WTC11 (cell line): ENCODE data around the gene MYO15B. TPM values are rescaled to one million over a fixed set of nuclear protein-coding genes. Genes with fewer than 3 reads are reported as not detected.
A peak's percentile ranks its signal among the peaks of the same experiment; 100 is the strongest.

Experiments used
- ATAC-seq: fragments of 200-7000 bp; cut with Tn5 transposase; 2 replicates; pipeline ENCODE4 v1.10.0; 2021; ENCODE audit warnings: mild to moderate bottlenecking, moderate library complexity
- CTCF ChIA-PET: fragments of 300-600 bp; sonication (Branson Sonifier 250); formaldehyde crosslinking; loops from one replicate; lab custom pipeline; 2021; ENCODE audit warnings: antibody characterized with exemption; lab: Charles Lee
- POLR2A ChIA-PET: fragments of 350-600 bp; sonication (Branson Sonifier 250); formaldehyde crosslinking; loops from one replicate; lab custom pipeline; 2021; ENCODE audit warnings: antibody characterized with exemption; lab: Charles Lee
- DNase-seq: peaks from one replicate; pipeline ENCODE4 v3.0.0; 2021; ENCODE audit warnings: low spot score
- H3K27ac Mint-ChIP-seq: 2 replicates; pipeline ENCODE4 v1.8.0; 2021; ENCODE audit warnings: mixed read lengths
- H3K27me3 Mint-ChIP-seq: 2 replicates; pipeline ENCODE4 v1.8.0; 2021; ENCODE audit warnings: low read depth, mild to moderate bottlenecking, moderate library complexity, mixed read lengths
- H3K36me3 Mint-ChIP-seq: 2 replicates; pipeline ENCODE4 v1.8.0; 2021; ENCODE audit warnings: mixed read lengths
- H3K4me1 Mint-ChIP-seq: 2 replicates; pipeline ENCODE4 v1.8.0; 2022; ENCODE audit warnings: mixed read lengths
- H3K4me3 Mint-ChIP-seq: 2 replicates; pipeline ENCODE4 v1.8.0; 2021; ENCODE audit warnings: mild to moderate bottlenecking, moderate library complexity, mixed read lengths
- H3K9me3 Mint-ChIP-seq: 2 replicates; pipeline ENCODE4 v1.8.0; 2021; ENCODE audit warnings: mixed read lengths
- AR ChIP-seq: fragments of 250-450 bp; sonication (Bioruptor Pico); IDR thresholded peaks from 2 replicates; pipeline ENCODE4 v1.9.0; 2021; ENCODE audit warnings: mild to moderate bottlenecking
- ATF2 ChIP-seq: sonication (generic); formaldehyde crosslinking; IDR thresholded peaks from 2 replicates; pipeline ENCODE4 v1.8.1; 2022; ENCODE audit warnings: low read depth, missing genetic modification reagents, borderline replicate concordance
- CBFB ChIP-seq: sonication (generic); formaldehyde crosslinking; IDR thresholded peaks from 2 replicates; pipeline ENCODE4 v1.8.1; 2022; ENCODE audit warnings: mild to moderate bottlenecking, low read depth, missing genetic modification reagents
- E2F1 ChIP-seq: sonication (generic); formaldehyde crosslinking; IDR thresholded peaks from 2 replicates; pipeline ENCODE4 v1.8.0; 2022; ENCODE audit warnings: mild to moderate bottlenecking, missing genetic modification reagents
- E2F4 ChIP-seq: sonication (generic); formaldehyde crosslinking; IDR thresholded peaks from 2 replicates; pipeline ENCODE4 v1.8.1; 2022; ENCODE audit warnings: low read depth, mild to moderate bottlenecking, moderate library complexity, missing genetic modification reagents, borderline replicate concordance
- ELF4 ChIP-seq: sonication (generic); formaldehyde crosslinking; IDR thresholded peaks from 2 replicates; pipeline ENCODE4 v1.8.1; 2022; ENCODE audit warnings: low read depth, mild to moderate bottlenecking, moderate library complexity, missing genetic modification reagents
- ESRRA ChIP-seq: sonication (generic); formaldehyde crosslinking; IDR thresholded peaks from 2 replicates; pipeline ENCODE4 v1.8.1; 2022; ENCODE audit warnings: mild to moderate bottlenecking, missing genetic modification reagents, borderline replicate concordance
- FOXK1 ChIP-seq: sonication (generic); formaldehyde crosslinking; IDR thresholded peaks from 2 replicates; pipeline ENCODE4 v1.8.0; 2022; ENCODE audit warnings: mild to moderate bottlenecking, moderate library complexity, missing genetic modification reagents
- GRHL2 ChIP-seq: fragments of 250-450 bp; sonication (Bioruptor Pico); IDR thresholded peaks from 2 replicates; pipeline ENCODE4 v1.8.0; 2022; ENCODE audit warnings: mild to moderate bottlenecking, moderate library complexity; ENCODE audit not compliant: insufficient replicate concordance, severe bottlenecking
- IRF1 ChIP-seq: sonication (generic); formaldehyde crosslinking; IDR thresholded peaks from 2 replicates; pipeline ENCODE4 v1.8.0; 2023; ENCODE audit warnings: missing genetic modification reagents
- JUN ChIP-seq: sonication (generic); formaldehyde crosslinking; IDR thresholded peaks from 2 replicates; pipeline ENCODE4 v1.8.0; 2023; ENCODE audit warnings: mild to moderate bottlenecking, missing genetic modification reagents
- NR3C1 ChIP-seq: sonication (generic); formaldehyde crosslinking; conservative IDR thresholded peaks from 2 replicates; pipeline ENCODE4 v1.8.1; 2023; ENCODE audit warnings: low read depth, mild to moderate bottlenecking, missing genetic modification reagents
- TP53 ChIP-seq: sonication (generic); formaldehyde crosslinking; IDR thresholded peaks from 2 replicates; pipeline ENCODE4 v1.8.1; 2023; ENCODE audit warnings: mild to moderate bottlenecking, missing genetic modification reagents
- ZBTB43 ChIP-seq: sonication (generic); formaldehyde crosslinking; IDR thresholded peaks from 2 replicates; pipeline ENCODE4 v1.8.1; 2023; ENCODE audit warnings: mild to moderate bottlenecking, missing genetic modification reagents
- ZNF532 ChIP-seq: fragments of 250-450 bp; sonication (Bioruptor Pico); IDR thresholded peaks from 2 replicates; pipeline ENCODE4 v1.9.0; 2021; ENCODE audit warnings: mild to moderate bottlenecking, borderline replicate concordance
- total RNA-seq: library from RNA; stranded (reverse); gene quantifications from 3 replicates; pipeline ENCODE4 v1.2.3, GENCODE V29; 2021

The MYO15B gene
- total RNA-seq, 1 experiment from 2014 or later = 35.6 TPM

GRCh38 chr17:75595284-75595919 is 7.8 kb downstream of the MYO15B start:
- H3K36me3 Mint-ChIP-seq = no peaks in the 10 kb centered on the region
- H3K4me1 Mint-ChIP-seq = no peaks in the 10 kb centered on the region
- H3K27ac Mint-ChIP-seq = no peak overlapping the region
- no peak overlapping the region for H3K4me3 Mint-ChIP-seq
- ChIA-PET CTCF (interaction anchor here (0.5 to 8.9 kb wide), 4 partner anchors 38 to 291 kb away, joined by 3 to 52 read pairs (median 4); partner anchors contain the start of gene SMIM5), POLR2A (no interaction called here)
- TF ChIP-seq NR3C1 (CRISPR knock-in tag) (no peak), GRHL2 (CRISPR knock-in tag) (no peak), ZBTB43 (CRISPR knock-in tag) (no peak), CBFB (CRISPR knock-in tag) (no peak), E2F1 (CRISPR knock-in tag) (no peak), FOXK1 (no peak), ZNF532 (CRISPR knock-in tag) (no peak)
- peaks cover 7% of the 10 kb centered on the region for H3K27me3 Mint-ChIP-seq
- ATAC-seq (peak; percentile 32; the same call in 1 of the 2 replicates), DNase-seq (no peak)
- H3K9me3 Mint-ChIP-seq = no peaks in the 10 kb centered on the region

- no peaks in the 10 kb centered on the region for H3K36me3 Mint-ChIP-seq
- TF ChIP-seq ATF2 (no peak), TP53 (CRISPR knock-in tag) (no peak), JUN (CRISPR knock-in tag) (no peak), ELF4 (CRISPR knock-in tag) (no peak)
- H3K4me1 Mint-ChIP-seq = no peaks in the 10 kb centered on the region
- no peak overlapping the region for H3K27ac Mint-ChIP-seq
- no peaks in the 10 kb centered on the region for H3K9me3 Mint-ChIP-seq
- DNase-seq (no peak), ATAC-seq (no peak)
- ChIA-PET POLR2A (no interaction called here), CTCF (interaction anchor here (0.5 to 8.9 kb wide), 5 partner anchors 19 to 291 kb away, joined by 3 to 158 read pairs (median 4); partner anchors contain the start of gene SMIM5)
- peaks cover 5% of the 10 kb centered on the region; the same call in 1 of the 2 replicates for H3K27me3 Mint-ChIP-seq
- no peak overlapping the region for H3K4me3 Mint-ChIP-seq
Observed at GRCh38 chr17:75595920-75596313, 8.3 kb downstream of the MYO15B start.

- POLR2A ChIA-PET = no interaction called here
- CTCF ChIA-PET = interaction anchor here (0.6 to 9.0 kb wide), 9 partner anchors 12 to 290 kb away, joined by 3 to 158 read pairs (median 4); partner anchors contain the start of gene SMIM5
- ATAC-seq (no peak), DNase-seq (no peak)
- Mint-ChIP-seq H3K4me1 (no peaks in the 10 kb centered on the region), H3K4me3 (no peak overlapping the region), H3K36me3 (no peaks in the 10 kb centered on the region), H3K27me3 (no peaks in the 10 kb centered on the region), H3K27ac (no peak overlapping the region), H3K9me3 (no peaks in the 10 kb centered on the region)
- TF ChIP-seq AR (CRISPR knock-in tag) (no peak), E2F4 (CRISPR knock-in tag) (no peak), ESRRA (CRISPR knock-in tag) (no peak), CBFB (CRISPR knock-in tag) (no peak), IRF1 (CRISPR knock-in tag) (no peak)
Observed at GRCh38 chr17:75596320-75597087, 8.9 kb downstream of the MYO15B start.
